Endothelial cell of umbilical vein (primary cell): ENCODE measurements around the gene TOP2A. TPM values are rescaled to one million over a fixed set of nuclear protein-coding genes. Genes with fewer than 3 reads are reported as not detected.

ENCODE experiments used
- Bru-seq: library from RNA; stranded (reverse); fragments of 400-500 nt; gene quantifications from one replicate; lab custom pipeline; 2021; lab: Mats Ljungman, UMichigan
- BruChase-seq, 2 experiments: library from RNA; stranded (reverse); fragments of 400-500 nt; gene quantifications; one replicate each; lab custom pipeline; 2021; lab: Mats Ljungman, UMichigan
- BruUV-seq: library from RNA; stranded (reverse); fragments of 400-500 nt; replicated peaks from 2 replicates; lab custom pipeline; 2021; lab: Mats Ljungman, UMichigan
- CTCF ChIA-PET: fragments of 300-600, 350-600 bp; sonication (Branson Sonifier 250); formaldehyde crosslinking; loops from one replicate; lab custom pipeline; 2021; ENCODE audit warnings: antibody characterized with exemption, inconsistent platforms; lab: Charles Lee
- POLR2A ChIA-PET: fragments of 300-600, 350-600 bp; sonication (Branson Sonifier 250); formaldehyde crosslinking; loops from one replicate; lab custom pipeline; 2021; ENCODE audit warnings: antibody characterized with exemption, inconsistent platforms; lab: Charles Lee
- DNase-seq: peaks from one replicate; pipeline ENCODE4 v3.0.0-alpha.2; 2011; ENCODE audit warnings: low read depth, low spot score
- FAIRE-seq: peaks from 2 replicates; lab custom pipeline; 2011; peaks lifted over from hg19 to GRCh38; lab: Jason Lieb, UNC
- H2AFZ ChIP-seq: 2 replicates; pipeline ENCODE4 v1.6.0; 2012; ENCODE audit warnings: low read depth, low read length, control low read depth, inconsistent platforms
- H3K27ac ChIP-seq: 2 replicates; pipeline ENCODE4 v1.5.1; 2011; ENCODE audit warnings: low read depth, mild to moderate bottlenecking, control low read depth, low read length, moderate library complexity; ENCODE audit not compliant: insufficient read depth
- H3K27me3 ChIP-seq, 2 experiments: 2 replicates each; pipeline versions ENCODE4 v1.6.0 to v1.6.1; 2011; ENCODE audit warnings: low read length in 2 of 2, mixed read lengths in 1 of 2; ENCODE audit not compliant: control insufficient read depth in 2 of 2, insufficient read depth in 2 of 2
- H3K36me3 ChIP-seq, 2 experiments: 2 replicates in 1 of 2; 3 replicates in 1 of 2; pipeline ENCODE4 v1.5.1; 2011; ENCODE audit warnings: low read length in 2 of 2, mild to moderate bottlenecking in 1 of 2, moderate library complexity in 1 of 2; ENCODE audit not compliant: control insufficient read depth in 2 of 2, insufficient read depth in 2 of 2; ENCODE audit errors: extremely low read depth in 1 of 2
- H3K4me1 ChIP-seq: 3 replicates; pipeline ENCODE4 v1.5.1; 2011; ENCODE audit warnings: mild to moderate bottlenecking, low read length; ENCODE audit not compliant: control insufficient read depth, insufficient read depth; ENCODE audit errors: extremely low read depth
- H3K4me2 ChIP-seq: 2 replicates; pipeline ENCODE4 v1.6.1; 2011; ENCODE audit warnings: low read length, control low read depth, mixed read lengths; ENCODE audit not compliant: insufficient read depth
- H3K4me3 ChIP-seq, 3 experiments: fragments of 200-600 bp in 1 of 3; sonication (generic), shearing (Covaris generic) in 1 of 3; replicated peaks in 1 of 3; 2 replicates each; pipeline ENCODE4 v1.5.1; 2011 to 2016; ENCODE audit warnings: control low read depth in 3 of 3, low read length in 3 of 3, mild to moderate bottlenecking in 2 of 3, inconsistent platforms in 1 of 3, low read depth in 1 of 3, moderate library complexity in 1 of 3; ENCODE audit not compliant: insufficient read depth in 1 of 3
- H3K79me2 ChIP-seq: 2 replicates; pipeline ENCODE4 v1.6.0; 2012; ENCODE audit warnings: low read length, inconsistent platforms; ENCODE audit not compliant: control insufficient read depth, insufficient read depth
- H3K9ac ChIP-seq: replicated peaks from 2 replicates; pipeline ENCODE3; 2011; ENCODE audit warnings: low read length, control low read depth; ENCODE audit not compliant: insufficient read depth; ENCODE audit errors: extremely low read depth
- H3K9me1 ChIP-seq: replicated peaks from 3 replicates; pipeline ENCODE4 v1.6.0; 2011; ENCODE audit warnings: mild to moderate bottlenecking, low read length; ENCODE audit not compliant: control insufficient read depth, insufficient read depth; ENCODE audit errors: extremely low read depth
- H3K9me3 ChIP-seq: replicated peaks from 2 replicates; pipeline ENCODE4 v1.5.1; 2012; ENCODE audit warnings: low read length, inconsistent platforms; ENCODE audit not compliant: control insufficient read depth, insufficient read depth
- H4K20me1 ChIP-seq: replicated peaks from 2 replicates; pipeline ENCODE3; 2011; ENCODE audit warnings: mild to moderate bottlenecking, low read length; ENCODE audit not compliant: control insufficient read depth, insufficient read depth; ENCODE audit errors: extremely low read depth
- EZH2 ChIP-seq: IDR thresholded peaks from 2 replicates; pipeline ENCODE4 v1.6.1; 2012; ENCODE audit warnings: borderline replicate concordance, low read depth, mild to moderate bottlenecking, moderate library complexity, low read length, inconsistent platforms; ENCODE audit not compliant: severe bottlenecking
- GATA2 ChIP-seq: IDR thresholded peaks from 2 replicates; pipeline ENCODE4 v1.7.0; 2011; ENCODE audit warnings: low read depth, mild to moderate bottlenecking, moderate library complexity, mixed read lengths, low read length; ENCODE audit not compliant: insufficient read length, insufficient read depth
- MYC ChIP-seq: IDR thresholded peaks from one replicate; pipeline ENCODE4 v1.6.1; 2011; ENCODE audit warnings: mild to moderate bottlenecking, low read depth, low read length
- POLR2A ChIP-seq: IDR thresholded peaks from 2 replicates; pipeline ENCODE4 v1.6.1; 2012; ENCODE audit warnings: low read depth, mild to moderate bottlenecking, control low read depth, low read length
- POLR2AphosphoS5 ChIP-seq: IDR thresholded peaks from 2 replicates; pipeline ENCODE4 v1.6.1; 2012; ENCODE audit warnings: low read depth, mild to moderate bottlenecking, control low read depth, low read length, moderate library complexity; ENCODE audit not compliant: insufficient read depth
- dilution Hi-C: fragments of 300-500 bp; cut with MboI; formaldehyde crosslinking; loops from one replicate; pipeline ENCODE4 v1.15.0; 2019; ENCODE audit warnings: low sequenced_read_pairs; ENCODE audit not compliant: extremely low pct_ligation_motif_present
- intact Hi-C: fragments of 100-400 bp; cut with micrococcal nuclease; formaldehyde crosslinking; loops from one replicate; pipeline ENCODE4 v1.10.0; 2022
- long read RNA-seq: library from polyadenylated mRNA; stranded (forward); transcript quantifications from one replicate; pipeline ENCODE4 v2.0.0, GENCODE V29; 2021
- polyA minus RNA-seq, 3 experiments: library from RNA; depleted of rRNA, polyadenylated mRNA; stranded (reverse); fragments of >200 nt; gene quantifications; 1 replicate in 1 of 3; 2 replicates in 2 of 3; pipeline ENCODE4 v1.2.3, GENCODE V29; 2011
- polyA plus RNA-seq, 4 experiments: library from polyadenylated mRNA; depleted of rRNA in 3 of 4; stranded (reverse) in 3 of 4; unstranded in 1 of 4; fragments of >200 nt; gene quantifications; 2 replicates each; pipeline versions ENCODE4 v1.2.1 to v1.2.3, GENCODE V29; 2011 to 2012; ENCODE audit warnings: missing spikeins in 1 of 4
- total RNA-seq: library from RNA; stranded (reverse); gene quantifications from 2 replicates; pipeline ENCODE4 v1.2.3, GENCODE V29; 2021

TOP2A gene, protein sequence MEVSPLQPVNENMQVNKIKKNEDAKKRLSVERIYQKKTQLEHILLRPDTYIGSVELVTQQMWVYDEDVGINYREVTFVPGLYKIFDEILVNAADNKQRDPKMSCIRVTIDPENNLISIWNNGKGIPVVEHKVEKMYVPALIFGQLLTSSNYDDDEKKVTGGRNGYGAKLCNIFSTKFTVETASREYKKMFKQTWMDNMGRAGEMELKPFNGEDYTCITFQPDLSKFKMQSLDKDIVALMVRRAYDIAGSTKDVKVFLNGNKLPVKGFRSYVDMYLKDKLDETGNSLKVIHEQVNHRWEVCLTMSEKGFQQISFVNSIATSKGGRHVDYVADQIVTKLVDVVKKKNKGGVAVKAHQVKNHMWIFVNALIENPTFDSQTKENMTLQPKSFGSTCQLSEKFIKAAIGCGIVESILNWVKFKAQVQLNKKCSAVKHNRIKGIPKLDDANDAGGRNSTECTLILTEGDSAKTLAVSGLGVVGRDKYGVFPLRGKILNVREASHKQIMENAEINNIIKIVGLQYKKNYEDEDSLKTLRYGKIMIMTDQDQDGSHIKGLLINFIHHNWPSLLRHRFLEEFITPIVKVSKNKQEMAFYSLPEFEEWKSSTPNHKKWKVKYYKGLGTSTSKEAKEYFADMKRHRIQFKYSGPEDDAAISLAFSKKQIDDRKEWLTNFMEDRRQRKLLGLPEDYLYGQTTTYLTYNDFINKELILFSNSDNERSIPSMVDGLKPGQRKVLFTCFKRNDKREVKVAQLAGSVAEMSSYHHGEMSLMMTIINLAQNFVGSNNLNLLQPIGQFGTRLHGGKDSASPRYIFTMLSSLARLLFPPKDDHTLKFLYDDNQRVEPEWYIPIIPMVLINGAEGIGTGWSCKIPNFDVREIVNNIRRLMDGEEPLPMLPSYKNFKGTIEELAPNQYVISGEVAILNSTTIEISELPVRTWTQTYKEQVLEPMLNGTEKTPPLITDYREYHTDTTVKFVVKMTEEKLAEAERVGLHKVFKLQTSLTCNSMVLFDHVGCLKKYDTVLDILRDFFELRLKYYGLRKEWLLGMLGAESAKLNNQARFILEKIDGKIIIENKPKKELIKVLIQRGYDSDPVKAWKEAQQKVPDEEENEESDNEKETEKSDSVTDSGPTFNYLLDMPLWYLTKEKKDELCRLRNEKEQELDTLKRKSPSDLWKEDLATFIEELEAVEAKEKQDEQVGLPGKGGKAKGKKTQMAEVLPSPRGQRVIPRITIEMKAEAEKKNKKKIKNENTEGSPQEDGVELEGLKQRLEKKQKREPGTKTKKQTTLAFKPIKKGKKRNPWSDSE (N-terminal part only)
- 149 and 160 TPM in 2 replicates for total RNA-seq
- polyA plus RNA-seq = 25.5 and 31.3 TPM in 2 replicates
- 47.0 and 56.2 TPM in 2 replicates for polyA plus RNA-seq (2011; cell fraction: cytosol; rRNA removed)
- polyA plus RNA-seq (2011; cell fraction: nucleus; rRNA removed) = 57.3 and 98.0 TPM in 2 replicates
- 48.2 and 143 TPM in 2 replicates for polyA plus RNA-seq (2012)
- 25.2 and 29.2 TPM in 2 replicates for polyA minus RNA-seq
- 107 TPM for polyA minus RNA-seq (2011; cell fraction: cytosol; rRNA and poly(A)+ RNA removed)
- 26.2 and 41.6 TPM in 2 replicates for polyA minus RNA-seq (2011; cell fraction: nucleus; rRNA and poly(A)+ RNA removed)
- percentile 87 among the genes with signal in this experiment for Bru-seq, nascent RNA
- percentile 97 among the genes with signal in this experiment for BruChase-seq, experiment 1, labeled RNA remaining after a 6-hour chase
- percentile 92 among the genes with signal in this experiment for BruChase-seq, experiment 2, labeled RNA remaining after a 2-hour chase
- long read RNA-seq, full-length matches to known transcripts = 103 of 182 reads
- long read RNA-seq, partial matches to known transcripts = 69 of 182 reads
- long read RNA-seq, other reads (novel, unspliced or antisense) = 10 of 182 reads

DNA sequence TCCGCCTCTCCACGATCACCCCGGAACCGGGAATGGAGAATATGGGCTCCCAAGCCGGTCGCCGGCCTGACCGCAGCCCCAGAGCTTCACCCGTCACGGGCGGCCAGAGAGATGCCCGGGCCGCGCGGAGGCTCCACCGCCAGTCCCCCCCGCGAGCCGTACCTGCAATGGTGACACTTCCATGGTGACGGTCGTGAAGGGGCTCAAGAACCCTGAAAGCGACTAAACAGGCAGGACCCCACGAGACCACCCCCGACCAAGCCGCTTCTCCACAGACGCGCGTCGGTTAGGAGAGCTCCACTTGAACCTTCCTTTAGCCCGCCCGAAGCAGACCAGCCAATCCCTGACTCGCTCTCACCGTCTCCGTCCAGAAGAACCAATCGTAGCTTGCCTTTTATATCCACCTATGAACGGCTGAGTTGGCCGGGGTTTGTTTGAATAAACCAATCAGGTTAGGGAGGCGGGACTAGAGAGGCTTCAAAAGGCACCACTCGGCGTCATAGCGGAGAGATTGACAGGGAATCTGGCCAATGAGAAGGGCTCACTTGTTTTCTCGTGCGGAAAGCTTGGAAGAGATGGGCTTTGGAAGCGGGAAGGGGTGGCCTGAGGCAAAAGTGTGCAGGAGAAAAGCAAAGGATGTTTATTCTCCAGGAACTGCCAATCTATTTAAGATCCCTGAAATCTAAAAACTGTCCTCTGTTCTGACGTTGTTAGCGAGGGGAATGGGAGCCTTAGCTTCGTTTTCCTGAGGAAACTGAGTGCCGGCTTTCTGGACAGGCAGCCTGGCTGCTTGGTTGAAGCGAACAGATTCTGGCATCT lies at the start of gene TOP2A:
TOP2A (minus strand) TSS at position 288 of the 819 bp plus-strand sequence; CDS start at position 183, 105 bp downstream.
- Histone ChIP-seq H2AFZ (peak within 1 kb of the TSS; percentile 94), H3K9me1 (no peaks in the 10 kb centered on the region), H3K27me3 (no peaks in the 10 kb centered on the region), H3K9ac (peak within 1 kb of the TSS; percentile 62), H3K27ac (peak within 1 kb of the TSS; percentile 6), H3K9me3 (no peaks in the 10 kb centered on the region), H4K20me1 (no peaks in the 10 kb centered on the region), H3K36me3 (no peaks in the 10 kb centered on the region), H3K4me3 (peak within 1 kb of the TSS; percentile 72 to 91 (median 73)), H3K79me2 (peaks cover 36% of the 10 kb centered on the region), H3K4me2 (peak within 1 kb of the TSS; percentile 93), H3K4me1 (peaks cover 25% of the 10 kb centered on the region)
- ChIA-PET POLR2A (interaction anchor here (0.6 to 1.5 kb wide), 4 partner anchors 26 to 1271 kb away, joined by 3 to 8 read pairs (median 6); partner anchors contain the start of gene IGFBP4), CTCF (interaction anchor here (0.9 to 6.5 kb wide), 18 partner anchors 10 to 219 kb away, joined by 3 to 91 read pairs (median 5); partner anchors contain the start of gene IGFBP4)
- DNase-seq (peak; percentile 100), FAIRE-seq (peak; percentile 100)
- dilution Hi-C loops = no loop called here
- BruUV-seq = no TSS peak
- TF ChIP-seq POLR2A (peak; percentile 67), GATA2 (no peak), EZH2 (no peak), POLR2AphosphoS5 (peak; percentile 39), MYC (no peak)
- intact Hi-C loops = loop anchor here (1.0 to 10.0 kb wide), 4 partner anchors 25 to 213 kb away; partner anchors contain the start of gene IGFBP4
